Prostate gland (tissue), 2 donors: ENCODE measurements around the gene ZNF212. TPM values are rescaled to one million over a fixed set of nuclear protein-coding genes. Genes with fewer than 3 reads are reported as not detected.

ENCODE experiments used
- DNase-seq: peaks from one replicate; pipeline ENCODE4 v3.0.0-alpha.2; 2019; ENCODE audit warnings: low spot score
- H3K27ac ChIP-seq, 2 donors: fragments of 200-600 bp; sonication (generic); 2 replicates each; pipeline ENCODE4 v1.5.1; 2017 to 2019
- H3K27me3 ChIP-seq: fragments of 200-600 bp; sonication (generic); replicated peaks from 2 replicates; pipeline ENCODE4 v1.5.1; 2019; ENCODE audit not compliant: insufficient read depth
- H3K36me3 ChIP-seq, 2 donors: fragments of 200-600 bp; sonication (generic); 1 replicate in 1 of 2; 2 replicates in 1 of 2; pipeline versions ENCODE4 v1.5.1 to v1.8.1; 2017 to 2019
- H3K4me1 ChIP-seq: fragments of 200-600 bp; sonication (generic); replicated peaks from 2 replicates; pipeline ENCODE4 v1.5.1; 2019
- H3K4me3 ChIP-seq, 2 donors: fragments of 200-600 bp; sonication (generic); 2 replicates each; pipeline ENCODE4 v1.5.1; 2017 to 2019
- H3K9me3 ChIP-seq: fragments of 200-600 bp; sonication (generic); 2 replicates; pipeline ENCODE4 v1.5.1; 2017
- POLR2A ChIP-seq: fragments of 450-650 bp; IDR thresholded peaks from one replicate; pipeline ENCODE4 v1.6.1; 2016; ENCODE audit warnings: antibody characterized with exemption, mild to moderate bottlenecking
- POLR2AphosphoS5 ChIP-seq: sonication (generic); formaldehyde crosslinking; IDR thresholded peaks from one replicate; pipeline ENCODE4 v1.6.1; 2017; ENCODE audit warnings: antibody characterized with exemption
- WGBS: methylation state at CpG from one replicate; pipeline ENCODE4 v1.1.5; 2018; 5-methylcytosine and 5-hydroxymethylcytosine counted together
- intact Hi-C: fragments of 100-400 bp; cut with DNase I; formaldehyde crosslinking; loops from one replicate; pipeline ENCODE4 v1.14.2; 2022
- small RNA-seq, 2 donors: library from RNA; depleted of rRNA; stranded (forward); fragments of <200 nt; gene quantifications; one replicate each; pipeline ENCODE3, GENCODE V24; 2016
- total RNA-seq, 2 donors: library from RNA; depleted of rRNA; stranded (reverse); fragments of >200 nt; gene quantifications; one replicate each; pipeline ENCODE4 v1.1.0, GENCODE V29; 2016
- TF ChIP-seq, protein P1 (sequence below), 4 experiments: fragments of 200-600 bp in 2 of 4; fragments of 450-650 bp in 2 of 4; sonication (generic) in 2 of 4; IDR thresholded peaks; 1 replicate in 3 of 4; 2 replicates in 1 of 4; pipeline ENCODE4 v1.5.1; 2016 to 2019; ENCODE audit warnings: antibody characterized with exemption in 4 of 4, mild to moderate bottlenecking in 2 of 4, moderate library complexity in 2 of 4

Gene ZNF212
- total RNA-seq, 2 donors from 2014 or later: 8.9 to 15.9 TPM

DNA sequence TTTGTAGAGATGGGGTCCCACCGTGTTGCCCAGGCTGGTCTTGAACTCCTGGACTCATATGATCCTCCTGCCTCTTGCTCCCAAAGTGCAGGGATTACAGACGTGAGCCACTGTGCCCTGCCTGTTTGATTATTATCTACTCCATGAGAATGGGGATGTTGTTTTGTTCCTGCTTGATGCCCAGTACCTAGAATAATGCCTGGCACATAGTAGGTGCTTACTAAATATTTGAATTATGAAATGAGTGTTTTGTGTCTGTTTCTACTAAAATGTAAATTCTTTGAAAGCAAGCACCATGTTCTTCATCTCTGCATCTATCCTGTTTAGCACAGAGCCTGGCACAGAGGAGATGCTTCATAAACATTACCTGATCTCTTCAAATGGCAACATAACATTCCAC is 63.4 kb downstream of the ZNF212 start:
- no peaks in the 10 kb centered on the region for H3K4me1 ChIP-seq
- H3K27ac ChIP-seq: no peak overlapping the region
- H3K4me3 ChIP-seq: no peak overlapping the region
- TF ChIP-seq POLR2A (no peak), POLR2AphosphoS5 (no peak)
- TF ChIP-seq, protein P1, sequence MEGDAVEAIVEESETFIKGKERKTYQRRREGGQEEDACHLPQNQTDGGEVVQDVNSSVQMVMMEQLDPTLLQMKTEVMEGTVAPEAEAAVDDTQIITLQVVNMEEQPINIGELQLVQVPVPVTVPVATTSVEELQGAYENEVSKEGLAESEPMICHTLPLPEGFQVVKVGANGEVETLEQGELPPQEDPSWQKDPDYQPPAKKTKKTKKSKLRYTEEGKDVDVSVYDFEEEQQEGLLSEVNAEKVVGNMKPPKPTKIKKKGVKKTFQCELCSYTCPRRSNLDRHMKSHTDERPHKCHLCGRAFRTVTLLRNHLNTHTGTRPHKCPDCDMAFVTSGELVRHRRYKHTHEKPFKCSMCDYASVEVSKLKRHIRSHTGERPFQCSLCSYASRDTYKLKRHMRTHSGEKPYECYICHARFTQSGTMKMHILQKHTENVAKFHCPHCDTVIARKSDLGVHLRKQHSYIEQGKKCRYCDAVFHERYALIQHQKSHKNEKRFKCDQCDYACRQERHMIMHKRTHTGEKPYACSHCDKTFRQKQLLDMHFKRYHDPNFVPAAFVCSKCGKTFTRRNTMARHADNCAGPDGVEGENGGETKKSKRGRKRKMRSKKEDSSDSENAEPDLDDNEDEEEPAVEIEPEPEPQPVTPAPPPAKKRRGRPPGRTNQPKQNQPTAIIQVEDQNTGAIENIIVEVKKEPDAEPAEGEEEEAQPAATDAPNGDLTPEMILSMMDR (IDR thresholded peaks at IDR 0.05): no peak
- no peak for DNase-seq
- intact Hi-C loops: no loop called here
- no peaks in the 10 kb centered on the region for H3K27me3 ChIP-seq
- 81% methylated on average over 2 of the region's 2 CpGs for WGBS
- H3K36me3 ChIP-seq: no peaks in the 10 kb centered on the region
- no peaks in the 10 kb centered on the region for H3K9me3 ChIP-seq

DNA sequence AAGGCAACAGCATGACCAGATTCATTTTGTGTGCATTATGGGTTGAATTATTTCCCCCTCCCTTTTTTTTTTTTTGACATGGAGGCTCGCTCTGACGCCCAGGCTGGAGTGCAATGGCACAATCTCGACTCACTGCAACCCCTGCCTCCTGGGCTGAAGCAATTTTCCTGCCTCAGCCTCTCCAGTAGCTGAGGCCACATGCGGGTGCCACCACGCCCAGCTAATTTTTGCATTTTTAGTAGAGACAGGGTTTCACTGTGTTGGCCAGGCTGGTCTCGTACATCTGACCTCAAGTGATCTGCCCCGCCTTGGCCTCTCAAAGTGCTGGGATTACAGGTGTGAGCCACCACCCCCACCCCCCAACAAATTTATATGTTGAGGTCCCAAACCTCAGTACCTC is 64.6 kb downstream of the ZNF212 start:
- Histone ChIP-seq H3K27me3 (no peaks in the 10 kb centered on the region), H3K27ac (no peak overlapping the region), H3K4me3 (no peak overlapping the region), H3K9me3 (no peaks in the 10 kb centered on the region), H3K36me3 (no peaks in the 10 kb centered on the region), H3K4me1 (no peaks in the 10 kb centered on the region)
- 93% methylated on average over 7 of the region's 7 CpGs for WGBS
- TF ChIP-seq POLR2A (no peak), POLR2AphosphoS5 (no peak)
- TF ChIP-seq, protein P1 (IDR thresholded peaks at IDR 0.05): no peak
- intact Hi-C loops: no loop called here
- DNase-seq: no peak

Small RNAs within 50 kb of the gene (small RNA-seq; reads per million reads assigned to genes)
- 0 reads per million in 2 donors for gene AC004890.1

Other genes with a start within 250 kb of the ZNF212 start
- gene PDIA4, start 211.1 kb upstream of the ZNF212 start, total RNA-seq: 100 to 1,000 TPM; 125 to 262 TPM
- 10 to 100 TPM in 1 of 2 donors, 1 to 10 TPM in 1; 9.3 to 12.8 TPM for gene ZNF786, start 148.9 kb upstream of the ZNF212 start, total RNA-seq
- gene ZNF425, start 113.3 kb upstream of the ZNF212 start, total RNA-seq: 1 to 10 TPM; 2.8 to 4.0 TPM
- gene ZNF398, start 92.2 kb upstream of the ZNF212 start, total RNA-seq: 10 to 100 TPM; 27.6 to 28.9 TPM
- 10 to 100 TPM; 30.0 to 33.2 TPM for gene ZNF282, start 44.1 kb upstream of the ZNF212 start, total RNA-seq
- gene ZNF783, start 22.5 kb downstream of the ZNF212 start, total RNA-seq: 10 to 100 TPM; 10.7 to 20.7 TPM
- gene ZNF777, start 221.4 kb downstream of the ZNF212 start, total RNA-seq: 10 to 100 TPM; 19.5 to 26.2 TPM